Coronary artery (tissue), 2 donors: ENCODE results near the gene PCNA.
A peak's percentile ranks its signal among the peaks of the same experiment; 100 is the strongest.

Source experiments
- DNase-seq: peaks from one replicate; pipeline ENCODE4 v3.0.0-alpha.2; 2017; ENCODE audit warnings: low spot score
- H3K27ac ChIP-seq, 2 donors: fragments of 200-600 bp; sonication (generic); one replicate each; pipeline ENCODE4 v1.5.1; 2016 to 2019
- H3K4me3 ChIP-seq: fragments of 200-600 bp; sonication (generic); 2 replicates; pipeline ENCODE4 v1.5.1; 2016; ENCODE audit warnings: mild to moderate bottlenecking, moderate library complexity
- CTCF ChIP-seq: fragments of 200-600 bp; sonication (generic); IDR thresholded peaks from one replicate; pipeline ENCODE4 v1.5.1; 2019; ENCODE audit warnings: antibody characterized with exemption

PCNA gene

GRCh38 chr20:5119435-5120184 is at the start of gene PCNA:
Gene PCNA, minus strand, starts transcription at chr20:5119958. Its CDS starts 160 bp downstream, at chr20:5119798.
- DNase-seq = peak; percentile 98
- TF ChIP-seq CTCF = no peak
- peak within 1 kb of the TSS; percentile 83 for H3K4me3 ChIP-seq
- H3K27ac ChIP-seq = peak within 1 kb of the TSS; percentile 76 to 91

GRCh38 chr20:5168651-5169396 is 49.1 kb upstream of the PCNA start:
- peak overlapping the region; percentile 10 for H3K4me3 ChIP-seq
- H3K27ac ChIP-seq = peak overlapping the region; percentile 4 to 64
- DNase-seq = no peak
- no peak for TF ChIP-seq CTCF

- DNase-seq = no peak
- no peak for TF ChIP-seq CTCF
- Histone ChIP-seq H3K4me3 (no peak overlapping the region), H3K27ac (no peak overlapping the region)
These were observed 45.2 kb upstream of the PCNA start for GRCh38 chr20:5164645-5165625.

GRCh38 chr20:5161536-5162164 is 41.9 kb upstream of the PCNA start:
- no peak for DNase-seq
- no peak for TF ChIP-seq CTCF
- H3K27ac ChIP-seq = no peak overlapping the region

GRCh38 chr20:5160882-5161281 is 41.1 kb upstream of the PCNA start:
- DNase-seq = no peak
- Histone ChIP-seq H3K27ac (no peak overlapping the region), H3K4me3 (no peak overlapping the region)
- no peak for TF ChIP-seq CTCF

More at GRCh38 chr20:5161536-5162164, 41.9 kb upstream of the PCNA start:
- H3K4me3 ChIP-seq = no peak overlapping the region

- no peak for DNase-seq
- no peak overlapping the region for H3K4me3 ChIP-seq
- H3K27ac ChIP-seq = no peak overlapping the region
- no peak for TF ChIP-seq CTCF
These were observed 40.2 kb upstream of the PCNA start for GRCh38 chr20:5159928-5160327.
